ENCODE results near the gene ADGRA3.
"Not testable (repeated sequence)": the region's sequence is repeated elsewhere in the genome, so short reads cannot be mapped to it uniquely, and the experiment has no call there.

ADGRA3 gene

GRCh38 chr4:22434895-22435294, 81.0 kb downstream of the ADGRA3 start:
- DNase-seq: peak in 1 of 2 donors; percentile 1

- DNase-seq: no peak
These were observed 85.2 kb downstream of the ADGRA3 start for GRCh38 chr4:22430626-22431025.

- no peak for DNase-seq
These were observed 87.4 kb downstream of the ADGRA3 start for GRCh38 chr4:22428441-22428840.

- DNase-seq: no peak
These were observed 88.2 kb downstream of the ADGRA3 start for GRCh38 chr4:22427675-22428074.

GRCh38 chr4:22420291-22420690, 95.6 kb downstream of the ADGRA3 start:
- DNase-seq: no peak

- no peak for DNase-seq
These were observed 98.5 kb downstream of the ADGRA3 start for GRCh38 chr4:22417408-22417807.

- peak in 1 of 2 donors; percentile 51 for DNase-seq
These were observed 99.5 kb downstream of the ADGRA3 start for GRCh38 chr4:22416403-22416802.

- peak in 1 of 2 donors; percentile 41 for DNase-seq
These were observed 101.0 kb downstream of the ADGRA3 start for GRCh38 chr4:22414833-22415232.

GRCh38 chr4:22413471-22413870, 102.4 kb downstream of the ADGRA3 start:
- DNase-seq: no peak

GRCh38 chr4:22412013-22412412, 103.9 kb downstream of the ADGRA3 start:
- DNase-seq: no peak

- DNase-seq: no peak
These were observed 105.1 kb downstream of the ADGRA3 start for GRCh38 chr4:22410645-22411247.

- no peak for DNase-seq
These were observed 107.4 kb downstream of the ADGRA3 start for GRCh38 chr4:22408474-22408873.

- no peak for DNase-seq
These were observed 108.5 kb downstream of the ADGRA3 start for GRCh38 chr4:22407361-22407760.

GRCh38 chr4:22398671-22399070, 117.2 kb downstream of the ADGRA3 start:
- no peak for DNase-seq

GRCh38 chr4:22391551-22391950, 124.3 kb downstream of the ADGRA3 start:
- DNase-seq: no peak

- peak in 1 of 2 donors; percentile 30 for DNase-seq
These were observed 126.5 kb downstream of the ADGRA3 start for GRCh38 chr4:22389240-22389870.

GRCh38 chr4:22385611-22386011, 130.3 kb downstream of the ADGRA3 start:
- DNase-seq: no peak

- DNase-seq: no peak
These were observed 131.7 kb downstream of the ADGRA3 start for GRCh38 chr4:22384154-22384553.

- DNase-seq: not testable (repeated sequence)
These were observed 133.7 kb downstream of the ADGRA3 start for GRCh38 chr4:22382216-22382615.

GRCh38 chr4:22372986-22373385, 142.9 kb downstream of the ADGRA3 start:
- DNase-seq: no peak

- DNase-seq: no peak
These were observed 145.8 kb downstream of the ADGRA3 start for GRCh38 chr4:22369901-22370562.

- no peak for DNase-seq
These were observed 152.1 kb downstream of the ADGRA3 start for GRCh38 chr4:22363787-22364186.

GRCh38 chr4:22363036-22363435, 152.8 kb downstream of the ADGRA3 start:
- DNase-seq: no peak

GRCh38 chr4:22356987-22357596, 158.8 kb downstream of the ADGRA3 start:
- peak in 1 of 2 donors; percentile 14 for DNase-seq
